GM19099 (cell line): ENCODE data around the gene ZNHIT2.

Source experiments
- POLR2A ChIP-seq: IDR thresholded peaks from 3 replicates; pipeline ENCODE4 v1.6.1; 2011; ENCODE audit warnings: low read depth; ENCODE audit not compliant: insufficient read length; ENCODE audit errors: extremely low read depth

ZNHIT2 gene

DNA sequence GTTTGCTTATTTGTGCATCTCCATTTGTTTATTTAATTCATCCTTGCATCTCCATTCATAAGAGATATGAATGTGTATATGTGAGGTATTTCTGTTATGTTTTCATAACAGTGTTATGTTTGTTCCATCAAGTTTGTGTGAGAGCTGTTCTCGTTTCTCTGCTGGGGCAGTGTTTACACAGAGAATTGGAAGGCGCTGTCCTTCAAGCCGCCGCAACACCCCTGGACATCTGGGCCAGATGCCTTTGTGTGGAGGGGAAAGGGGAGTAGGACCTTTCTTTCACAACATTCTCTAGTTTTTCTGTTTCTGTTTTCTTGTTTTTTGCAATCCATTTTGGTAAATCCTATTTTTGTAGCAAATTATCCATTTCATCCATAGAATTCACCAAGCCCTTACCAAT, 12.9 kb downstream of the ZNHIT2 start:
- no peak for TF ChIP-seq POLR2A

DNA sequence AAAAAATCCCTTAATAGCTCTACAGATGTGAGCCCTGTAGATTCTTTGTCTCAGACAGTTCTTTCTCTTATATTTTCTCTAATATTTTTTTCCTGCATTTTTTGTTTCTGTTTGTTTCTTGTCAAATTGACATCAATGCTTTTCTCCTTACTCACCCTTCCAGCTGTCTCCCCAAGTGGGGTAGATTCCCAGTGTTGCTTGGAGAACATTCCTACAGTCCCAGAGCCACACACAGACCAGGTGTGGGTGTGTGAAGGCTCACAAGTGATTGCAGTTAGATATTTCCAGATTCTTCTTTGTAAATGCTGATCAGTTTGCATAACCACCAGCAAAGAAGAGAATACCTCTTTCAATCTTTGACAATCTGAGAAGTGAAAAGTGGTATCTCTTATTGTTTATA, 14.0 kb downstream of the ZNHIT2 start:
- no peak for TF ChIP-seq POLR2A

DNA sequence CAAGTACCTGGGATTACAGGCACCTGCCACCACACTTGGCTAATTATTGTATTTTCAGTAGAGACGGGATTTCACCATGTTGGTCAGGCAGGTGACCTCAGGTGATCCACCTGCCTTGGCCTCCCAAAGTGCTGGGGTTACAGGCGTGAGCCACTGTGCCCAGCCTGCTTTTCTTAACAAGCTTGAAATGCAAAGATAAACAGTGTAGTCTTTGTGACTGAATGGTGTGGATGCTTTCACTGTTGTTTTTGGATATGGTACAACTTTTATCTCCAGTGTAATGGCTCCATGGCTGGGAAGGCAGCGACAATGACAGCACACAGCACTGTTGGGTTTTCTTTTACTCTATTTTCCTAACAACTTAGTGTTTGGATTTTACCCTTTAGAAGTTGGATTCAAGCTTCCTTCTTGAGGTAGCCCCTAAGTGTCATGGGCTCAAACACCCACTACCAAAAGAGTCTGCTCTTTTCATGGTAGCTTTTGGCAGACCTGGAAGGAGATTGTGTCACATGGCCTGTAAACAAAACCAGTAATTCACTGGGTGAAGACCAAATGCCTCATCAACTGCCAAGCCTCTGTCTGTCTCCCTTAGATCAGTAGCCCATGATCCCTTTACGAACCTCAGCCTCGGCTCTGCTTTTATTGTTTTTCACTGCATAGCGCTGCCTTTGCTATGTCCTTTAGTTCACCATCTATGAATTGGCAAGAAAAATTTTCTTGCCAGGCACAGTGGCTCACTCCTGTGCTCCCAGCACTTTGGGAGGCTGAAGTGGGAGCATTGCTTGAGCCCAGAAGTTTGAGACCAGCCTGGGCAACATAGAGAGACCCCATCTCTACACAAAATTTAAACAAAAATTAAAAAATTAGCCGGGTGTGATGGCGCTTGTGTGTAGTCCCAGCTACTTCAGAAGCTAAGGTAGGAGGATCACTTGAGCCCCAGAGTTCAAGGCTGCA, 15.1 kb downstream of the ZNHIT2 start:
- no peak for TF ChIP-seq POLR2A

DNA sequence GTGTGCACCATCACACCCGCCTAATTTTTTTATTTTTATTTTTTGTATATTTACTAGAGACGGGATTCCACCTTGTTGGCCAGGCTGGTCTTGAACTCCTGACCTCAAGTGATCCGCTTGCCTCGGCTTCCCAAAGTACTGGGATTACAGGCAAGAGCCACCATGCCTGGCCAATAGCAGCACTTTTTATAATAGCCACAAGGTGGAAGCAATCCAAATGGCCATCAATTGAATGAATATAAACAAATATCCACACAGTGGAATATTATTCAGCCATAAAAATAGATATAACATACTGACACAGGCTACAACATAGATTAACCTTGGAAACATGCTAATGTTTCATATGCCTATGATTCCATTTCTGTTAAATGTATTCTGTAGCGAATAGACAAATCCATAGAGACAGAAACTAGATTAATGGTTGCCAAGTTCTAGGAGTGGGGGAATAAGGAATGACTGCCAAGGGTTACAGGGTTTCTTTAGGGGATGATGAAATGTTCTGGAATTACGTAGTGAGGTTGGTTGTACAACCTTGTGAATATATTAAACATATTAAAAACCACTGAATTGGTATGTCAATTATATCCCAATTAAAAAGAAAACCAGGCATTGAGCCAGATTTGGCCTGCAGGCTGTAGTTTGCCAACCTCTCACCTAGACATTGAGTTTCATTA, 16.7 kb downstream of the ZNHIT2 start:
- TF ChIP-seq POLR2A, result no peak

DNA sequence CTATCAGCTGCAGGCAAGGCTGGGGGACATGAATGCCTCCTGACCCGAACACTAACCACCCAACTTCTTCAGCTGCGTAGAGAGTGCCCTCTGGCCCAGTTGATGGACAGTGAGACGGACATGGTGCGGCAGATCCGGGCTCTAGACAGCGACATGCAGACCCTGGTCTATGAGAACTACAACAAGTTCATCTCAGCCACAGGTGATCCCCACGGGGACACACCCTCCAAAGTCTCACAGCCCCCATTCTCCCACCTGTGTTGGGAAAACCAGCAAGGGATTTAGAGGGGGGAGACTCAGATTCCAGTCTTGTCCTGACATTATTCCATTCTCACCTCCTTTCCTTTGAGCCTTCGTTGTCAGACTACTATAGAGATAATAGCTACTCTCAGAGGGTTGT, 20.6 kb downstream of the ZNHIT2 start:
- TF ChIP-seq POLR2A, result no peak

DNA sequence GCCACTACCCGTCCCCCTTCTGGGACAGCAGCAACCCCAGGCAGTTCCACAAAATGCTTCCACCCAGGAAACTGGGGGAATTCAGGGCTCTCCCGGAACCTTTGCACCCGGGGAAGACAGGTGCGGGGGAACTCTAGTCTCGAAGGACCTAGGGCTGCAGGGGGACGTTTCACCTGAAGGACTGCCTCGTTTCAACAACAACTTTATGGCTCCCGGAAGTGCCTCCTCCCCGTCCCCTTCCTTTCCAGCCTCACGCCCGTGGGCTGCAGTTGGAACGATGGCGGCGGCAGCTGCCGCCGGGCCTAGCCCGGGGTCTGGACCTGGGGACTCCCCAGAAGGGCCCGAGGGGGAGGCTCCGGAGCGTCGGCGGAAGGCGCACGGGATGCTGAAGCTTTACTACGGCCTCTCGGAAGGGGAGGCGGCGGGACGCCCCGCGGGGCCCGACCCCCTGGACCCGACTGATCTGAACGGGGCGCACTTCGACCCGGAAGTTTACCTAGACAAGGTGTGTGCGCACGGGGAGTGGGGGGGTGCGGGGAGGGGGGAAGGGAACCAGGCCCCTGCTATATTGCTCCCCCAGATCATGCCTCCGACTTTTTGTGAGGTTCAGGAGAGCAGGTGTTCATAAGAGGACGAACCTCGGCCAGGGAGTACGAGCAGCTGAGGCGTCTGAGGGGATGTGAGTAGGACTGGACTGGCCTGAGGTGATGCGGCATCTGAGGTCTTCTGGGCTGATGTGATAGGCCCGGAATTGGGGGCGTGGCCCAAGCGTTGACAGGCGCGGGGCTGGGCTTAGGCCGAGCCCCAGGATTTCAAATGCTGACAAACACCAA, 21.3 kb downstream of the ZNHIT2 start, which contains the start of gene VPS51:
Gene VPS51 (plus strand): TSS at position 241 of the 833 bp plus-strand sequence. CDS start 37 bp downstream, at position 278.
- TF ChIP-seq POLR2A, result peak; percentile 90

DNA sequence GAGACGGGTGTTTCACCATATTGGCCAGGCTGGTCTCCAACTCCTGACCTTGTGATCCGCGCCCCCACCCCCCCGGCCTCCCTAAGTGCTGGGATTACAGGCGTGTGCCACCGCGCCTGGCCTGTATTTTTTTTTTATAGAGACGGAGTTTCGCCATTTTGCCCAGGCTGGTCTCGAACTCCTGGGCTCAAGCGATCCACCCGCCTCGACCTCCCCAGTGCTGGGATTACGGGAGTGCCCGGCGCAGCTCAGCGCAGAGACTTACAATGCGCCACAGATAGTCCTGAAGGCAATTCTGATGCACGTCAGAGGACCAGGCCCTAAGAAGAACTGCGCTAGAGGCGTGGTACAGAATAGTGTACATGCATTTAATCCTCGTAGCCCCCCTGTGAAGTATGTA, 22.1 kb downstream of the ZNHIT2 start:
- TF ChIP-seq POLR2A, result no peak

DNA sequence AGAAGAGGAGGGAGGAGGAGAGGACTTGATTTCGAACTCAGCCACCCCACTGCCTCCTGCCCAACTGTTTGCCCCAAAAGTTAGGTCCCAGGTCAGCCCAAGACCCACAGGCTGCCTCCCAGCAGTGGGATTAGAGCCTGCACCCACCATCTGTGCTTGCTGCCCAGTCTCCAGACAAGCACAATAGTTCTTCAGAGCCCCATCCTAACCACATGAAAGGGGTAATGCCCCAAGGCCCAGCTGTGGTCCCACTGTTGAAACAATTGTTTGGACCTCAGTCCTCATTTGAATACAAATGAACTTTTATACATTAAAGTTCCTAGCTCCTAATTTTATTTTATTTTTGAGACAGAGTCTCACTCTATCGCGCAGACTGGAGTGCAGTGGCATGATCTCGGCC, 26.9 kb downstream of the ZNHIT2 start:
- no peak for TF ChIP-seq POLR2A

DNA sequence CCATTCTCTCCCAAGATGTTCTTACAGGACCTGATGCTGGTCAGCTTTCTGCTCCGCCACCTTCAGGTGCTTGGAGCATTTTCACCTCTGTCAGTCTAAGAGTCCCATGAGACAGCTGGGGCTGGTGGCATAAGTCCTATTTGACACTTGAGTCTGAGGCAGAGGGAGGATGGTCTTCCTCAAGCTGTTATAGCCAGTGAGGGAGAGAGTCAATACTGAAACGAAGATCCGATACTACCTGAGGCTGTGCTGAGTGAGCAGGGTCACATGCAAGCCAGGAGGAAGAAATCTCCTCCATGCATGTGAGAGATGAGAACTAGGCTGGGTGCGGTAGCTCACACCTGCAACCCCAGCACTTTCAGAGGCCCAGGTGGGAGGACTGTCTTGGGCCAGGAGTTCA, 27.9 kb downstream of the ZNHIT2 start:
- TF ChIP-seq POLR2A, result no peak

DNA sequence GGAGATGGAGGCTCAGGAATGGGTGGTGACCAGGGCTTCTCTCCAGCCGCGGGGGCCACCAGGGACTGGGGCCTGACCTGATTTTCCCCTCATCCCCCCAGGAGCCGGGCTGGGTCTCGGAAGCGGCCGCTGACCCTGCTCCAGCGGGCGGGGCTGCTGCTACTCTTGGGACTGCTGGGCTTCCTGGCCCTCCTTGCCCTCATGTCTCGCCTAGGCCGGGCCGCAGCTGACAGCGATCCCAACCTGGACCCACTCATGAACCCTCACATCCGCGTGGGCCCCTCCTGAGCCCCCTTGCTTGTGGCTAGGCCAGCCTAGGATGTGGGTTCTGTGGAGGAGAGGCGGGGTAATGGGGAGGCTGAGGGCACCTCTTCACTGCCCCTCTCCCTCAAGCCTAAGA, 29.7 kb downstream of the ZNHIT2 start:
- no peak for TF ChIP-seq POLR2A

DNA sequence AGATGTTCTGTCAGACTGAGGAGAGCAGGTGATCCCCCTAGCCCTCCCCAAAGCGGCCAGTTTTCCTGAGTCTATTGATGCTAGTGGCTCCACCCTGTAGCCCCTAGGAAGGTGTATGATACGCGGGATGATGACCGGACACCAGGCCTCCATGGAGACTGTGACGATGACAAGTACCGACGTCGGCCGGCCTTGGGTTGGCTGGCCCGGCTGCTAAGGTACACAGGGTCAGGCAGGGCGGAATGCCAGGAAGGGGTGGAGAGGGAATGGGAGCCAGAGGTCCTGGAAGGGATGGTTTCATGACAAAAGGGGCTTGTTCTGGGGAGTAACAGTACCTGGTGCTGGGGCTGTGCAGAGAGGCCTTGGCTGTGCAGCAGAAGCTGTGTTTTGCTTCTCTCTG, 30.3 kb downstream of the ZNHIT2 start:
- no peak for TF ChIP-seq POLR2A

DNA sequence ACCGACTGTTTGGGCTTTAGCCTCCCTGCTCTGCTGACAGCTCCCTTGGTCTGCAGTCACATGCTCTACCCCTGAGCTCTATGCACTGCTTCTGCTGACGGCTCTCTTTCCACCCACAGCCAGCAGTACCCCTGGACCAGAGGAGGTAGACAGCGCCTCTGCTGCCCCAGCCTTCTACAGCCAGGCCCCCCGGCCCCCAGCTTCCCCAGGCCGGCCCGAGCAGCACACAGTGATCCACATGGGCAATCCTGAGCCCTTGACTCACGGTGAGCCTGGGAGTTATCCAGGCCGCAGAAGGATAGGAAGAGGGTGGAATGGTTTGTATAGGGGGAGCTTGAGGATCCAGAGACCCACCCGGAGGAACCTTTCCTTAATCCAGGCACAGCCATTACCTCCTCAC, 30.7 kb downstream of the ZNHIT2 start:
- TF ChIP-seq POLR2A, result no peak

DNA sequence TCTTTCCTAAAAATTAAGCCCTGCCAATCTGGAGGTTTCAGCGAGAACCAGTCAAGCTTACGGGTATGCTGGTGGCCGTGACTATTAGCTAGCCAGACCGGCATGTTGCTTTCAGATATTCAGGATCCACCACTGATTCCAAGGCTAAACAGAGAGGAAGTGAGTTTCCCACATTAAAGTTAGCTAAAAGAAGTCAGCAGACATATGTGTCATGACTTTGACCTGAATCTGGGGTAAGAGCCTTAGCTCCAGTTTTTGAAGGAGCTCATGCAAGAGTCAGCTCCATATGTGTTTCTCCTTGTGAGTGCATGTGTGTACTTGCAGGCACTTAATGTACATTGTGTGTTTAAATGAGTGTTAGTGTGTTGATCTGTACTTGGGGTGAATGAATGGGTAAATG, 32.1 kb downstream of the ZNHIT2 start:
- no peak for TF ChIP-seq POLR2A

DNA sequence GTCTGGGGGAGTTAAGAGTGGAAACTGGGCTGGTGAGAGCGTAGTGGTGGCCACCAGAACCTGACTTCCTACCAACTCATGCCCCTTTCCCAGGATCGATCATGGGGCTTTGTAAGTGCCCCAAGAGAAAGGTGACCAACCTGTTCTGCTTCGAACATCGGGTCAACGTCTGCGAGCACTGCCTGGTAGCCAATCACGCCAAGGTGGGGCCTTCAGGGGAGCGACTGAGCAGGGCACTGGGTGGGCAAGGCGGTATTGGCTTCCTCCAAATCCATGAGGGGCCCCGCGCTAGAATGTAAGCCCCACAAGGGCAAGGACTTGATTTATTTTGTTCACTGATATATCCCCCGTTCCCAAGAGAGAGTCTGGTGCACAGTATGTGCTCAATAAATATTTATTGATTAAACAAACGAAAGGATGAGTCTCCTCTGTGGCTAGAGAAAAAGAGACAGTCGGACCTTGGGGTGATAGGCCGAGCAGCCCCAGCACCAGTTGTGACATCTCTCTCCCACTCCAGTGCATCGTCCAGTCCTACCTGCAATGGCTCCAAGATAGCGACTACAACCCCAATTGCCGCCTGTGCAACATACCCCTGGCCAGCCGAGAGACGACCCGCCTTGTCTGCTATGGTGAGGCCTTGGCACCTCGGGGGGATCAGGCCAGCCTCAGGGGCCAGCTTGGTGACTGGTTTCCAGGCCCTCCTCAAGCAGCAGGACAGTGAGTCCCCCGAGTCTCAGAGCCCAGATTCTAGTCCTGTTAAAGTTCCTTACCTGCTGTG, 32.7 kb downstream of the ZNHIT2 start:
- no peak for TF ChIP-seq POLR2A

DNA sequence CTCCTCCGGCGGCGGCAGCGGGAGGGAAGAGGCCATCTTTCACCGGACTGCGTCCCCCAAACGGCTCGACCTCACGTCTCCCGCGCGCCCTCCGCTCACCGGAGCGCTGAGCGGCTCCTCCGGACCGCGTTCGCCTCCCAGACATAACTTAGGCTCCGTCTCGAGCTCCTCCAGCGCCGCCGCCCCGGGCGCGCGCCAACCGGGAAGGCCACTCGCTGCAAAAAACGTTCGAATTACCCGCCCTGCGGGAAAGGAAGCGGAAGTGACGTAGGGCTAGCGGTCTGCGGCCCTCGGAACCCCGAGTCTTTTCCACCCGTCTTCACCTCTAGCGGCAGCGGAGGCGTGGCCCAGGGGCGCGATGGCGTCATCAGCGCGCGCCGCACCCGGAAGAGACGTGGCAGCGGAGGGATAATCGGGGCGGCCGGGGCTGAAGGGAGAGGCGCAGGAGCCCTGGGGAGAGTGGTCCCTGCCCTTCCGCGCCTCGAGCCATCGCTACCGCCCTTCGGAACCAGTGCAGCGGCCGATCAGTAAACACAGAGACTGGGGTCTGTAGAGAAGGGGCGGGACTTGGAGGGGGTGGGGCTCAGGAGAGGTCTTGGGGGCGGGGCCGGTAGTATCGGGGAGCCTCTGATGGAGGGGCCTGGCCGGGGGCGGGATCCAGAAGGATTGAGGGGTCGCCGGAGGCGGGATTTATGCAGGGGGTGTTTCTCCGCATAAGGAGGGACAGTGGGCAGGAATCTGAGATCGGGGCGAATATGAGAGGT, 33.5 kb downstream of the ZNHIT2 start, which contains the start of the genes CDCA5 and ZFPL1:
Gene CDCA5 (minus strand): TSS at position 207 of the 764 bp plus-strand sequence. CDS start 62 bp downstream, at position 145.
Gene ZFPL1 (plus strand): TSS at position 389 of the 764 bp plus-strand sequence. CDS start 477 bp downstream, outside the sequence.
- peak; percentile 87 for TF ChIP-seq POLR2A
